SK-N-SH (cell line): Measurements from ENCODE around the gene TEX13C. TPM values are rescaled to one million over a fixed set of nuclear protein-coding genes. Genes with fewer than 3 reads are reported as not detected.

Experiments
- CTCF ChIA-PET: fragments of 300-600, 350-600 bp; formaldehyde crosslinking; extraction: SDS; loops from one replicate; lab custom pipeline; 2021; lab: Yijun Ruan, JAX
- POLR2A ChIA-PET: fragments of 350-600 bp; sonication (Branson Sonifier 250); formaldehyde crosslinking; extraction: SDS; loops from one replicate; lab custom pipeline; 2020; ENCODE audit warnings: antibody characterized with exemption, inconsistent platforms; lab: Yijun Ruan, JAX
- DNase-seq: peaks from one replicate; pipeline ENCODE4 v3.0.0; 2012
- H2AFZ ChIP-seq: fragments of 200-600 bp; sonication (generic); 2 replicates; pipeline ENCODE4 v1.8.1; 2016; ENCODE audit warnings: antibody characterized with exemption, mild to moderate bottlenecking, low read depth
- H3F3A ChIP-seq: fragments of 200-600 bp; sonication (generic); replicated peaks from 2 replicates; pipeline ENCODE3; 2016; ENCODE audit warnings: antibody characterized with exemption, mild to moderate bottlenecking; ENCODE audit not compliant: insufficient read depth
- H3K27ac ChIP-seq, 2 experiments: fragments of 200-500 bp in 1 of 2; fragments of 200-600 bp in 1 of 2; sonication (Bioruptor generic) in 1 of 2; sonication (generic), shearing (Covaris generic) in 1 of 2; 2 replicates each; pipeline versions ENCODE4 v1.5.1 to v1.6.1; 2014 to 2016; ENCODE audit warnings: low read depth in 2 of 2, inconsistent platforms in 1 of 2, low read length in 1 of 2, mild to moderate bottlenecking in 1 of 2, mixed read lengths in 1 of 2
- H3K27me3 ChIP-seq: fragments of 200-600 bp; sonication (generic), shearing (Covaris generic); 2 replicates; pipeline ENCODE4 v1.6.1; 2016; ENCODE audit warnings: mixed run types; ENCODE audit not compliant: insufficient read depth
- H3K36me3 ChIP-seq, 2 experiments: fragments of 200-500 bp in 1 of 2; fragments of 200-600 bp in 1 of 2; sonication (Bioruptor generic) in 1 of 2; sonication (generic) in 1 of 2; replicated peaks in 1 of 2; 2 replicates each; pipeline versions ENCODE3 to v1.5.1; 2014 to 2016; ENCODE audit warnings: low read length in 1 of 2, mild to moderate bottlenecking in 1 of 2; ENCODE audit not compliant: insufficient read depth in 2 of 2, control insufficient read depth in 1 of 2
- H3K4me1 ChIP-seq, 2 experiments: fragments of 200-500 bp in 1 of 2; fragments of 200-600 bp in 1 of 2; sonication (Bioruptor generic) in 1 of 2; sonication (generic), shearing (Covaris generic) in 1 of 2; 2 replicates each; pipeline versions ENCODE4 v1.5.1 to v1.6.1; 2014 to 2016; ENCODE audit warnings: low read depth in 1 of 2, low read length in 1 of 2, mixed run types in 1 of 2; ENCODE audit not compliant: insufficient read depth in 2 of 2, control insufficient read depth in 1 of 2
- H3K4me2 ChIP-seq: fragments of 200-600 bp; sonication (generic), shearing (Covaris generic); 2 replicates; pipeline ENCODE4 v1.6.1; 2017; ENCODE audit warnings: mixed run types
- H3K4me3 ChIP-seq, 2 experiments: fragments of 200-500 bp in 1 of 2; fragments of 200-600 bp in 1 of 2; sonication (Bioruptor generic) in 1 of 2; sonication (generic), shearing (Covaris generic) in 1 of 2; 2 replicates each; pipeline versions ENCODE4 v1.5.1 to v1.8.1; 2014 to 2016; ENCODE audit warnings: low read depth in 2 of 2, inconsistent platforms in 1 of 2, low read length in 1 of 2, mild to moderate bottlenecking in 1 of 2, mixed read lengths in 1 of 2, moderate library complexity in 1 of 2
- H3K79me2 ChIP-seq: fragments of 200-600 bp; sonication (generic); 2 replicates; pipeline ENCODE4 v1.8.1; 2017; ENCODE audit warnings: mild to moderate bottlenecking; ENCODE audit not compliant: insufficient read depth
- H3K9ac ChIP-seq: fragments of 200-600 bp; sonication (generic); 2 replicates; pipeline ENCODE4 v1.6.1; 2017; ENCODE audit warnings: mixed run types
- H3K9me2 ChIP-seq: fragments of 200-600 bp; sonication (generic); 2 replicates; pipeline ENCODE4 v1.6.1; 2017; ENCODE audit warnings: mixed run types
- H3K9me3 ChIP-seq: fragments of 200-600 bp; sonication (generic); 2 replicates; pipeline ENCODE4 v1.6.1; 2017; ENCODE audit warnings: mixed run types, mild to moderate bottlenecking, moderate library complexity
- H4K20me1 ChIP-seq: fragments of 200-600 bp; sonication (generic); 2 replicates; pipeline ENCODE4 v1.6.1; 2017; ENCODE audit warnings: mild to moderate bottlenecking, mixed run types; ENCODE audit not compliant: insufficient read depth
- ELF1 ChIP-seq: IDR thresholded peaks from 2 replicates; pipeline ENCODE4 v1.4.0; 2012
- EP300 ChIP-seq, 2 experiments: IDR thresholded peaks; 2 replicates each; pipeline versions ENCODE4 v1.4.0 to v1.6.1; 2012; ENCODE audit warnings: borderline replicate concordance in 1 of 2, low read depth in 1 of 2, low read length in 1 of 2
- FOSL2 ChIP-seq: IDR thresholded peaks from 2 replicates; pipeline ENCODE4 v1.4.0; 2012; ENCODE audit warnings: low read depth, mild to moderate bottlenecking, moderate library complexity, borderline replicate concordance
- FOXM1 ChIP-seq: IDR thresholded peaks from 2 replicates; pipeline ENCODE4 v1.4.0; 2012; ENCODE audit warnings: low read depth, mild to moderate bottlenecking
- GABPA ChIP-seq: IDR thresholded peaks from 2 replicates; pipeline ENCODE4 v1.4.0; 2012; ENCODE audit warnings: low read depth, mild to moderate bottlenecking
- JUND ChIP-seq: IDR thresholded peaks from 2 replicates; pipeline ENCODE4 v1.4.0; 2012
- MAX ChIP-seq: IDR thresholded peaks from 2 replicates; pipeline ENCODE4 v1.4.0; 2012; ENCODE audit warnings: low read depth
- MEF2A ChIP-seq: IDR thresholded peaks from 2 replicates; pipeline ENCODE4 v1.4.0; 2012; ENCODE audit warnings: low read depth, borderline replicate concordance
- MXI1 ChIP-seq: IDR thresholded peaks from 2 replicates; pipeline ENCODE4 v1.6.1; 2012; ENCODE audit warnings: mild to moderate bottlenecking, low read depth, low read length, improper control_type of control experiment
- NRF1 ChIP-seq: IDR thresholded peaks from 2 replicates; pipeline ENCODE4 v1.6.1; 2012; ENCODE audit warnings: low read depth, mild to moderate bottlenecking, low read length
- POLR2AphosphoS5 ChIP-seq: IDR thresholded peaks from 2 replicates; pipeline ENCODE4 v1.6.1; 2012; ENCODE audit warnings: low read depth, low read length
- RCOR1 ChIP-seq: fragments of 150-350 bp; IDR thresholded peaks from 2 replicates; pipeline ENCODE4 v1.6.1; 2017; ENCODE audit warnings: antibody characterized with exemption, low read length
- RFX5 ChIP-seq: IDR thresholded peaks from 2 replicates; pipeline ENCODE4 v1.6.1; 2012; ENCODE audit warnings: mild to moderate bottlenecking, improper control_type of control experiment, low read length
- SMC3 ChIP-seq: IDR thresholded peaks from 2 replicates; pipeline ENCODE4 v1.6.1; 2012; ENCODE audit warnings: low read depth, low read length, improper control_type of control experiment
- TCF12 ChIP-seq: IDR thresholded peaks from 2 replicates; pipeline ENCODE4 v1.4.0; 2012
- TEAD4 ChIP-seq: IDR thresholded peaks from 2 replicates; pipeline ENCODE4 v1.4.0; 2012; ENCODE audit warnings: mild to moderate bottlenecking, borderline replicate concordance; ENCODE audit not compliant: insufficient read depth
- USF2 ChIP-seq: fragments of 150-350 bp; IDR thresholded peaks from 2 replicates; pipeline ENCODE4 v1.6.1; 2017; ENCODE audit warnings: antibody characterized with exemption, low read length, low read depth, borderline replicate concordance
- WGBS: methylation state at CpG from one replicate; pipeline ENCODE4 v1.1.6; 2017; ENCODE audit warnings: low lambda C conversion rate; 5-methylcytosine and 5-hydroxymethylcytosine counted together
- polyA plus RNA-seq, 3 experiments: library from polyadenylated mRNA; depleted of rRNA; stranded (reverse); fragments of >200 nt; gene quantifications; 2 replicates each; pipeline ENCODE4 v1.2.3, GENCODE V29; 2012
- TF ChIP-seq, protein P1 (sequence below): fragments of 150-350 bp; IDR thresholded peaks from 2 replicates; pipeline ENCODE4 v1.6.1; 2016; ENCODE audit warnings: mild to moderate bottlenecking, low read depth, low read length
- TF ChIP-seq, protein P2 (sequence below): IDR thresholded peaks from 2 replicates; pipeline ENCODE4 v1.4.0; 2012; ENCODE audit warnings: low read depth, borderline replicate concordance
- TF ChIP-seq, protein P3 (sequence below): fragments of 200-600 bp; sonication (generic); IDR thresholded peaks from 2 replicates; pipeline ENCODE4 v1.6.1; 2017; ENCODE audit warnings: antibody characterized with exemption, mild to moderate bottlenecking, moderate library complexity

TEX13C gene
- polyA plus RNA-seq, 1 of the 3 experiments (the other 2 are of a cell fraction), result 0.16 TPM

DNA sequence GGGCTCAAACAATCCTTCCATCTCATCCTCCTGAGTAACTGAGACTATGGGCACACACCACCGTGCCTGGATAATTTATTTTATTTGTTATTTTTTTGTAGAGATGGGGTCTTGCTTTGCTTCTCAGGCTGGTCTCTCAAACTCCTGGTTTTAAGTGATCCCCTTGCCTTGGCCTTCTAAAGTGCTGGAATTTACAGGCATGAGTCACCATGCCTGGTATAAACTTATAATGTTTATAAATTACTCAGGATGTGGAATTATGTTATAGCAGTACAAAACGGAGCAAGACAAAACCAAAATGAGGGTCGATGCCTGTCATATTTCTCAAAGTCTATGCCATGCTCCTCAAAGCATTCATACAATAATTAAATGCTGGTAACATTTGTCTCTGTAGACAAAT, 29.8 kb upstream of the TEX13C start:
- Histone ChIP-seq H3K4me2 (no peak overlapping the region), H3K27ac (no peak overlapping the region), H3K9me3 (no peaks in the 10 kb centered on the region), H3K9ac (no peak overlapping the region), H3K4me3 (no peak overlapping the region), H2AFZ (no peak overlapping the region), H3K4me1 (no peaks in the 10 kb centered on the region), H3F3A (no peaks in the 10 kb centered on the region), H4K20me1 (no peaks in the 10 kb centered on the region), H3K27me3 (no peaks in the 10 kb centered on the region), H3K36me3 (no peaks in the 10 kb centered on the region), H3K79me2 (no peaks in the 10 kb centered on the region), H3K9me2 (no peaks in the 10 kb centered on the region)
- ChIA-PET POLR2A (no interaction called here), CTCF (no interaction called here)
- 3% methylated on average over 3 of the region's 3 CpGs for WGBS
- TF ChIP-seq FOSL2 (no peak), NRF1 (no peak), MAX (no peak), RFX5 (no peak), USF2 (no peak), TEAD4 (no peak), FOXM1 (no peak), POLR2AphosphoS5 (no peak), JUND (no peak), GABPA (no peak), ELF1 (no peak), SMC3 (no peak)
- TF ChIP-seq, protein P1, sequence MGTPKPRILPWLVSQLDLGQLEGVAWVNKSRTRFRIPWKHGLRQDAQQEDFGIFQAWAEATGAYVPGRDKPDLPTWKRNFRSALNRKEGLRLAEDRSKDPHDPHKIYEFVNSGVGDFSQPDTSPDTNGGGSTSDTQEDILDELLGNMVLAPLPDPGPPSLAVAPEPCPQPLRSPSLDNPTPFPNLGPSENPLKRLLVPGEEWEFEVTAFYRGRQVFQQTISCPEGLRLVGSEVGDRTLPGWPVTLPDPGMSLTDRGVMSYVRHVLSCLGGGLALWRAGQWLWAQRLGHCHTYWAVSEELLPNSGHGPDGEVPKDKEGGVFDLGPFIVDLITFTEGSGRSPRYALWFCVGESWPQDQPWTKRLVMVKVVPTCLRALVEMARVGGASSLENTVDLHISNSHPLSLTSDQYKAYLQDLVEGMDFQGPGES, result no peak
- TF ChIP-seq, protein P2, sequence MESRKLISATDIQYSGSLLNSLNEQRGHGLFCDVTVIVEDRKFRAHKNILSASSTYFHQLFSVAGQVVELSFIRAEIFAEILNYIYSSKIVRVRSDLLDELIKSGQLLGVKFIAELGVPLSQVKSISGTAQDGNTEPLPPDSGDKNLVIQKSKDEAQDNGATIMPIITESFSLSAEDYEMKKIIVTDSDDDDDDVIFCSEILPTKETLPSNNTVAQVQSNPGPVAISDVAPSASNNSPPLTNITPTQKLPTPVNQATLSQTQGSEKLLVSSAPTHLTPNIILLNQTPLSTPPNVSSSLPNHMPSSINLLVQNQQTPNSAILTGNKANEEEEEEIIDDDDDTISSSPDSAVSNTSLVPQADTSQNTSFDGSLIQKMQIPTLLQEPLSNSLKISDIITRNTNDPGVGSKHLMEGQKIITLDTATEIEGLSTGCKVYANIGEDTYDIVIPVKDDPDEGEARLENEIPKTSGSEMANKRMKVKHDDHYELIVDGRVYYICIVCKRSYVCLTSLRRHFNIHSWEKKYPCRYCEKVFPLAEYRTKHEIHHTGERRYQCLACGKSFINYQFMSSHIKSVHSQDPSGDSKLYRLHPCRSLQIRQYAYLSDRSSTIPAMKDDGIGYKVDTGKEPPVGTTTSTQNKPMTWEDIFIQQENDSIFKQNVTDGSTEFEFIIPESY, result no peak
- DNase-seq, result no peak

DNA sequence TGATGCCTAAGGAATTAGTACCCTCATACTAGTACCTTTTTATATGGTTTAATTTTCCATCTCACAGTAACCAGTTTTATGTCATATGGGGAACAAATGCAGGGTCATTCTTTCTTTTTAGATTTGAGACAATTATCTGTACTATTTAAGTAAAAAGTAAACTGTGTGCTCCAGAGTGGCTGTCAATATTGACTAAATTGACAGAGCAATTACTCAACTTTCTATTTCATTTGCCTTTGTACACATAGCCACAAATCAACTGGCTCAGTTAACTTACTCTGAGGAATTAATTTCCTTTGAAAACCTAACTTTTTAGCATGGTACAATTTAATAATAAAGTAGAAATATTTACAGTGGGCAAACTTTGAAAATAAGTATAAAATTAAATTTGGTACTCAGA, 28.5 kb upstream of the TEX13C start:
- no peak overlapping the region for H3K4me2 ChIP-seq
- POLR2A ChIA-PET, result no interaction called here
- TF ChIP-seq TEAD4 (no peak), TCF12 (no peak), FOXM1 (no peak), USF2 (no peak), MEF2A (no peak), MXI1 (no peak), RCOR1 (no peak), EP300 (IDR thresholded peaks at IDR 0.05; ENCODE audit: borderline replicate concordance in 1 of 2, low read depth in 1 of 2, low read length in 1 of 2) (no peak), FOSL2 (no peak)
- TF ChIP-seq, protein P3, sequence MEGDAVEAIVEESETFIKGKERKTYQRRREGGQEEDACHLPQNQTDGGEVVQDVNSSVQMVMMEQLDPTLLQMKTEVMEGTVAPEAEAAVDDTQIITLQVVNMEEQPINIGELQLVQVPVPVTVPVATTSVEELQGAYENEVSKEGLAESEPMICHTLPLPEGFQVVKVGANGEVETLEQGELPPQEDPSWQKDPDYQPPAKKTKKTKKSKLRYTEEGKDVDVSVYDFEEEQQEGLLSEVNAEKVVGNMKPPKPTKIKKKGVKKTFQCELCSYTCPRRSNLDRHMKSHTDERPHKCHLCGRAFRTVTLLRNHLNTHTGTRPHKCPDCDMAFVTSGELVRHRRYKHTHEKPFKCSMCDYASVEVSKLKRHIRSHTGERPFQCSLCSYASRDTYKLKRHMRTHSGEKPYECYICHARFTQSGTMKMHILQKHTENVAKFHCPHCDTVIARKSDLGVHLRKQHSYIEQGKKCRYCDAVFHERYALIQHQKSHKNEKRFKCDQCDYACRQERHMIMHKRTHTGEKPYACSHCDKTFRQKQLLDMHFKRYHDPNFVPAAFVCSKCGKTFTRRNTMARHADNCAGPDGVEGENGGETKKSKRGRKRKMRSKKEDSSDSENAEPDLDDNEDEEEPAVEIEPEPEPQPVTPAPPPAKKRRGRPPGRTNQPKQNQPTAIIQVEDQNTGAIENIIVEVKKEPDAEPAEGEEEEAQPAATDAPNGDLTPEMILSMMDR, result no peak

More for the DNA sequence above, 28.5 kb upstream of the TEX13C start:
- CTCF ChIA-PET, result no interaction called here
- Histone ChIP-seq H3F3A (no peaks in the 10 kb centered on the region), H3K27me3 (no peaks in the 10 kb centered on the region), H3K9ac (no peak overlapping the region), H3K4me1 (no peaks in the 10 kb centered on the region), H3K9me3 (no peaks in the 10 kb centered on the region), H3K27ac (no peak overlapping the region), H2AFZ (no peak overlapping the region), H3K9me2 (no peaks in the 10 kb centered on the region), H3K36me3 (no peaks in the 10 kb centered on the region), H3K4me3 (no peak overlapping the region), H3K79me2 (no peaks in the 10 kb centered on the region), H4K20me1 (no peaks in the 10 kb centered on the region)
- no peak for DNase-seq
